ENCODE measurements around the gene CAPN9. TPM values are rescaled to one million over a fixed set of nuclear protein-coding genes. Genes with fewer than 3 reads are reported as not detected.

CAPN9 gene
- total RNA-seq, 1 experiment from 2014 or later, result 0.39 TPM

DNA sequence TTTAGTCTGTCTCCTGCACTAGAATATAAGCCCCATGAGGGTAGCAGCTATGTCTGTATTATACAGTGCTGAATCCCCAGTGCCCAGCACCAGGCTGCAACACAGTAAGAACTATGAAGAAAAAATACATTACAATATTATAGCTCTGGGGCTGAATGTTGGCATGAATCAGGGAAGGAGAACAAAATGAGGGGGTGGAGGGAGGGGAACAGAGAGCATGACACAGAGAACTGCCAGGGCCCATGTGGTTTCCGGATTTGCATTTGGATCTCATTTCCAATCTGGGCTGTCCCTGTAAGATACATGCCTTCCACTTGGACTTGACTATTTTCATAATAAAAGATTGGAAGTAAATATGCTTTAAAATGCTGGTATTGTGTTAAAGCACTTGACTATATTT lies 85.3 kb downstream of the CAPN9 start:
- POLR2A ChIA-PET, result no interaction called here
- intact Hi-C loops (cut with micrococcal nuclease; ENCODE audit: unreplicated experiment), result no loop called here
- H3K36me3 Mint-ChIP-seq (ENCODE audit: insufficient read depth, unreplicated experiment), result peaks cover 10% of the 10 kb centered on the region
- no peak overlapping the region for H3K27ac Mint-ChIP-seq (ENCODE audit: unreplicated experiment)
- no peaks in the 10 kb centered on the region for H3K4me1 ChIP-seq
- BruUV-seq (replicated peaks), result no TSS peak
- H3K4me3 Mint-ChIP-seq (ENCODE audit: unreplicated experiment), result no peak overlapping the region
- H3K27me3 Mint-ChIP-seq (ENCODE audit: insufficient read depth, unreplicated experiment), result no peaks in the 10 kb centered on the region
- no peaks in the 10 kb centered on the region for H3K9me3 ChIP-seq
- CTCF ChIA-PET, result no interaction called here
- peaks cover 4% of the 10 kb centered on the region for H3K4me1 Mint-ChIP-seq (ENCODE audit: low read depth, unreplicated experiment)
- TF ChIP-seq, protein P1, sequence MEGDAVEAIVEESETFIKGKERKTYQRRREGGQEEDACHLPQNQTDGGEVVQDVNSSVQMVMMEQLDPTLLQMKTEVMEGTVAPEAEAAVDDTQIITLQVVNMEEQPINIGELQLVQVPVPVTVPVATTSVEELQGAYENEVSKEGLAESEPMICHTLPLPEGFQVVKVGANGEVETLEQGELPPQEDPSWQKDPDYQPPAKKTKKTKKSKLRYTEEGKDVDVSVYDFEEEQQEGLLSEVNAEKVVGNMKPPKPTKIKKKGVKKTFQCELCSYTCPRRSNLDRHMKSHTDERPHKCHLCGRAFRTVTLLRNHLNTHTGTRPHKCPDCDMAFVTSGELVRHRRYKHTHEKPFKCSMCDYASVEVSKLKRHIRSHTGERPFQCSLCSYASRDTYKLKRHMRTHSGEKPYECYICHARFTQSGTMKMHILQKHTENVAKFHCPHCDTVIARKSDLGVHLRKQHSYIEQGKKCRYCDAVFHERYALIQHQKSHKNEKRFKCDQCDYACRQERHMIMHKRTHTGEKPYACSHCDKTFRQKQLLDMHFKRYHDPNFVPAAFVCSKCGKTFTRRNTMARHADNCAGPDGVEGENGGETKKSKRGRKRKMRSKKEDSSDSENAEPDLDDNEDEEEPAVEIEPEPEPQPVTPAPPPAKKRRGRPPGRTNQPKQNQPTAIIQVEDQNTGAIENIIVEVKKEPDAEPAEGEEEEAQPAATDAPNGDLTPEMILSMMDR (IDR thresholded peaks at IDR 0.05; ENCODE audit: insufficient read depth in 1 of 2, low read depth in 1 of 2, low read length in 1 of 2, severe bottlenecking in 1 of 2, unreplicated experiment in 1 of 2), result no peak
- H3K36me3 ChIP-seq (ENCODE audit: control insufficient read depth, insufficient read depth, low read length), result no peaks in the 10 kb centered on the region
- H3K4me3 ChIP-seq (ENCODE audit: low read depth, low read length), result no peak overlapping the region
- H3K27me3 ChIP-seq (replicated peaks; ENCODE audit: control insufficient read depth, insufficient read depth, low read length), result no peaks in the 10 kb centered on the region
- no peaks in the 10 kb centered on the region for H3K9me3 Mint-ChIP-seq (ENCODE audit: unreplicated experiment)
- no peak for DNase-seq

DNA sequence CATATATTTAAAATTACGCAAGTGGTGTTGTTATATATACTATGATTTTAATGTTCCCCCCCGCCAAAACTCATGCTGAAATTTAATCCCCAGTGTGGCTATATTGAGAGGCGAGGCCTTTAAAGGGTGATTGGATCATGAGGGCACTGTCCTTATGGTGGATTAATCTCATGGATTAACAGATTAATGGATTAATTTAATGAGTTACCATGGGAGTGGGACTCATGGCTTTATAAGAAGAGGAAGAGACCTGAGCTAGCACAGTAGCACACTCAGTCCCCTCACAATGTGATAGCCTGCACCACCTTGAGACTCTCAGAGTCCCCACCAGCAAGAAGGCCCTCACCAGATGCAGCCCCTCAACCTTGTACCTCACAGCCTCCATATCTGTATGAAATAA lies 86.3 kb downstream of the CAPN9 start:
- Mint-ChIP-seq H3K27ac (ENCODE audit: unreplicated experiment) (no peak overlapping the region), H3K4me1 (ENCODE audit: low read depth, unreplicated experiment) (peaks cover 4% of the 10 kb centered on the region), H3K9me3 (ENCODE audit: unreplicated experiment) (no peaks in the 10 kb centered on the region), H3K36me3 (ENCODE audit: insufficient read depth, unreplicated experiment) (peaks cover 18% of the 10 kb centered on the region), H3K4me3 (ENCODE audit: unreplicated experiment) (no peak overlapping the region), H3K27me3 (ENCODE audit: insufficient read depth, unreplicated experiment) (no peaks in the 10 kb centered on the region)
- DNase-seq, result no peak
- TF ChIP-seq, protein P1 (IDR thresholded peaks at IDR 0.05; ENCODE audit: insufficient read depth in 1 of 2, low read depth in 1 of 2, low read length in 1 of 2, severe bottlenecking in 1 of 2, unreplicated experiment in 1 of 2), result no peak
- ChIA-PET CTCF (no interaction called here), POLR2A (no interaction called here)
- H3K27me3 ChIP-seq (replicated peaks; ENCODE audit: control insufficient read depth, insufficient read depth, low read length), result no peaks in the 10 kb centered on the region
- no peaks in the 10 kb centered on the region for H3K4me1 ChIP-seq
- H3K9me3 ChIP-seq, result no peaks in the 10 kb centered on the region
- intact Hi-C loops (cut with micrococcal nuclease; ENCODE audit: unreplicated experiment), result no loop called here
- no peak overlapping the region for H3K4me3 ChIP-seq (ENCODE audit: low read depth, low read length)
- BruUV-seq (replicated peaks), result no TSS peak
- H3K36me3 ChIP-seq (ENCODE audit: control insufficient read depth, insufficient read depth, low read length), result peaks cover under 1% of the 10 kb centered on the region; the same call in 1 of the 2 replicates

DNA sequence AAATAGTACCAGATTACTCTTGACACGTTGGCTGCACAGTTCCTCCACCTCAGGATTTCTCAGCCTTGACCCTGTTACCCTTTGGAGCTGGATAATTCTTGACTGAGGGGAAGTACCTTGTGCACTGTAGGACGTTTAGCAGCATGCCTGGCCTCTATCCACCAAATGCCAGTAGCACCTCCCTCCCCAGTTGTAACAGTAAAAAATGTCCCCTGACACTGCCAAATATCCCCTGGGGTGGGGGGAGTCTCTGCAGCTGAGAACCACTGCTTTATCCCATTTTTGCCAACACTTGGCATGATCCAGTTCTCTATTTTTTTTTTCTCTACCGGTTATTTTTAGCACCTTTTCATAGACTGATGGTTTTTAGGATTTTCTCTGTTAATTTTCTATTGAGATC lies 87.1 kb downstream of the CAPN9 start:
- H3K4me3 ChIP-seq (ENCODE audit: low read depth, low read length), result no peak overlapping the region
- intact Hi-C loops (cut with micrococcal nuclease; ENCODE audit: unreplicated experiment), result no loop called here
- H3K27me3 ChIP-seq (replicated peaks; ENCODE audit: control insufficient read depth, insufficient read depth, low read length), result no peaks in the 10 kb centered on the region
- no peaks in the 10 kb centered on the region for H3K4me1 ChIP-seq
- Mint-ChIP-seq H3K36me3 (ENCODE audit: insufficient read depth, unreplicated experiment) (peaks cover 25% of the 10 kb centered on the region), H3K9me3 (ENCODE audit: unreplicated experiment) (no peaks in the 10 kb centered on the region), H3K4me1 (ENCODE audit: low read depth, unreplicated experiment) (peaks cover 4% of the 10 kb centered on the region), H3K4me3 (ENCODE audit: unreplicated experiment) (no peak overlapping the region), H3K27me3 (ENCODE audit: insufficient read depth, unreplicated experiment) (no peaks in the 10 kb centered on the region), H3K27ac (ENCODE audit: unreplicated experiment) (no peak overlapping the region)
- H3K36me3 ChIP-seq (ENCODE audit: control insufficient read depth, insufficient read depth, low read length), result peaks cover 3% of the 10 kb centered on the region; the same call in 1 of the 2 replicates
- CTCF ChIA-PET, result interaction anchor here (1.0 kb wide), 1 partner anchor 36 kb away, joined by 3 read pairs; no protein-coding TSS in a partner anchor
- TF ChIP-seq, protein P1 (IDR thresholded peaks at IDR 0.05; ENCODE audit: insufficient read depth in 1 of 2, low read depth in 1 of 2, low read length in 1 of 2, severe bottlenecking in 1 of 2, unreplicated experiment in 1 of 2), result no peak
- BruUV-seq (replicated peaks), result no TSS peak
- POLR2A ChIA-PET, result no interaction called here
- no peaks in the 10 kb centered on the region for H3K9me3 ChIP-seq
- no peak for DNase-seq
